Measurements from ENCODE around the gene GATB.

GRCh38 chr4:151644622-151645021 lies 116.2 kb downstream of the GATB start:
- TF ChIP-seq EZH2 (IDR thresholded peaks at IDR 0.05) (no peak), POLR2AphosphoS5 (IDR thresholded peaks at IDR 0.05; ENCODE audit: borderline replicate concordance, low read depth, low read length) (no peak), FOXP2 (optimal IDR thresholded peaks at IDR 0.05; ENCODE audit: control extremely low read depth, extremely low read length, insufficient read depth) (no peak)
